HG03575 (cell line): Measurements from ENCODE around the gene MYOG.

ENCODE experiments used
- ATAC-seq: cut with Tn5 transposase; IDR thresholded peaks from one replicate; pipeline ENCODE4 v1.9.1; 2021; ENCODE audit not compliant: unreplicated experiment, insufficient number of reproducible peaks, low FRiP score; ENCODE audit errors: extremely low read depth

Gene MYOG

DNA sequence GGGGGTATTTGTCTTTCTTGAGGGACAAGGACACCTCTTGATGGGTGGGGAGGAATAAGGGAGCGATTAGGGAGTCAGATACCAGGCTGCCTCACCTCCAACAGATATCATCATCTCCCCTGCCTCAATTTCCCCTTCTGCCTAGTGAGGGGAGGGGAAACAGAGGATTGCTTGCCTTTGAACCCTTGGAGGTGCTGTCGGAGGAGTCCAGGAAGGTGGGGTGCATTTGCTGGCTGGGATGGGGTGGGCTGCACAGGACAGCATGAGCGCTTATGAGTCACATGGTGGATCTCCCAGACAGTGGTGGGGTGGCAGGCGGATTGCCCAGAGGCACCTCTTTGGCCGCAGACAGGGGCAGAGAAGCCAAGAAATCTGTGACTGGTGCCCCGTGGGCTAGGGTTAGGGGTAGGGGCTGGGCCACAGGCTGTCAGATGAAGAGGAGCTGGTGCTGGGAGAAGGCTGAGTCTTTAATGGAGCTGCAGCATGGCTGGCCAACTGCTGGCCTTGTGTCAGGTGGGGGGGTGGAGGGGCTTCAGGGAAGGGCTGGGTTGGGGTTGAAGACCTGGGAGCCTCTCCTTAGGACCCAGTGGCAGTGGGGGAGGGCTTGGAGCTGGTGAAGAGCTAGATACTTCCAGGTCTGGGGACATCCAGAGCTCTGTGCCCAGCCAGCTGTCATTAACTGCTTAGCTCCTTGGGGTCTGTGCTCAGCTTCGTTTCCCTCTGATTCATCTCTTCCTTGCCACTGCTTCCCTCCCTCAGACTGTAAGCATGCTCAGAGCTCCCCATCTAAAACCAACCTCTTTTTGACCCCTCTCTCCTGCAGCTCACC, 34.7 kb upstream of the MYOG start:
- no peak for ATAC-seq

DNA sequence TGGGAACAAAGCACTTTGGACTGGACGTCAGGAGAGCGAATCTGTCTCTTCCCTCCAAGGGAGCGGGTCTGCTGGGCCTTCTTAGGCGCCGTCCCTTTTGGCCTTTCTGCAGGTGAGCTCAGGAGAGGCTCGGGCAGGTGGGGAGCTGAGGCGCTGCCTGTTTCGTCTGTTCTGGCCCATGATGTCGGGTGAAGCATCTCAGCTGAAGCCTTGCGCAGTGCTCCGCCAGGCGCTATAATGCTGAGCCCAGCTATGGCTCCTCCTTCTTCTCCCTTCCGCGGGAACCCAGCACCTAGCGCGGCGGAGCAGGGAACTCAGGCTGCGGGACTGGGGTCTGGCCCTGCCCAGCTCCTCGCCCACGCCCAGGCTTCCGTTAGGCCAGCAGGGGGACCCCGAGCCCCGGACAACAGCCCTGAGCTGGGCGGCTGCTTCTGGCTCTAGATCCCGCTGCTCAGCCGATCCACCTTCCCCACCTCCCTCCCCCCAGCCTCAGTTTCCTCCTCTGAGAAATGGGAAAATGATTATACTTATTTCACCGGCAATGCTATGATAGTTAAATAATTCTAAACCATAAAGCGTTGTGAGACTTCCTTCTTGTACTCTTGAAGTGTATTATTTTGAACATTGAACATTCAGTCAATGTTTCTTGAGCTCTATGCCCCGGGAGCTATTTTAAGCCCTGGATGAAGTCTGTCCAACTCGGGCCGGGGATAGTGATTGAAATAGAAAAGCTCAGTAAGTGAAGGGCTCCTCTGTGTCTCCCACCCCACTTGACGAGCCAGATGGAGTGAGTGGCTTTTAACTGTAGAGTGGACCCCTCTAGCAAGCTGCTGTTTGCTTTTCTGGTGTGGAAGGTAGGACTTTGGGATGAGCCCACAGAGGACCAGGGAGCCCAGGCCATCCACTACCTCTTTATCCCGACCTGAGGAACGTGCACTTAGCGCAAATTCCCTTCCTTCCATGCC, 32.1 kb upstream of the MYOG start:
- ATAC-seq: no peak

DNA sequence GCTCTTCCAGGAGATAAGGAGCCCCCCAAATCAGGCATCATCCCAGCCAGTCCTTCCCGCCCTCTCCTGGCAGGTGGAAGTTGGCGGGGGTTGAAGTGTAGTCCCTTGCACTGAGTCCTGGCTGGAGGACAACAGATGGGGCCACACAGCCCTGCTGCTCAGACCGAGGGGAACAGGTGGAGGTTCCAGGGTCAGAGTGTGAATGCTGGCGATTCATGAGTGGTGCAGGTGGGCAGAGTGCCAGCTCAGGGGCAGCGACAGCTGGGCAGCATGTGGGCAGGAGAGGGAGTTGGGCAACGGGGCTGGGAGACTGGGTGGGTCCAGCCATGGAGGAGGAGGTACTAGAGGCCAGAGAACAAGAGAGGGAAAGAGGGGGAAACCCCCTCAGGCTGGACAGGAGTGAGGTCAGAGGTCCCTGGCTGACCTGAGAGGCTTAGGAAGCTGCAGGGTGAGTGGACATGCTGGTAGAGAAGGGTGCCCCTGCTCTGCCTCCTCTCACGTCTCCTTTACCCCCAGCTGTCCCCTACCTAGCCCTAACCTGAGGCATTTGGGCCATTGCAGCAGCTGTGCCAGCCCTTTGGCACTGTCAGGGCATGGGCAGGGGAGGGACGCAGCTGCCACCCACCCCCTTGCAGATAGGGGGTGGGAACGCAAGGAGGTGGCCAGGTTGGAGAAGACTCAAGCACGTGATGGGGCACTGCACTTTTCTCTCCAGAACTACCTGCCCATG, 30.4 kb upstream of the MYOG start:
- no peak for ATAC-seq

DNA sequence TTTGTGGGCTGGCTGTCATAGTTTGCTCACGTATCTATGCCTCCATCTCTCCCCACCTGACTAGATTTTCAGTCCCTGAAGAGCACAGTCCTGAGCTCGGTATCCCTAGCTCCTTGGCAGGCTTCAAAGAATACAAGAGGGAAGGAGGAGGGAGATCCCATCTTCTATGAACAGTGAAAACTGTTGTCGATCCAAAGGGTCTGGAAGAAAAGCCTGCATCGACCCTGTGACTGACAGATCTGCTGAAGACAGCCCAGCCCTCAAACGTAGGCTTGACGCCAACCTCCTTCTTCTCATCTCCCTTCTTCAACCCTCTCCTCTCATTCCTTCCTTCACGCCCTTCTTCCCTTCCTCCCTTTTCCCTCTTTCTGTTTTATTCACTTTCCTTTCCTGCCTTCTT, 28.4 kb upstream of the MYOG start:
- ATAC-seq: no peak

DNA sequence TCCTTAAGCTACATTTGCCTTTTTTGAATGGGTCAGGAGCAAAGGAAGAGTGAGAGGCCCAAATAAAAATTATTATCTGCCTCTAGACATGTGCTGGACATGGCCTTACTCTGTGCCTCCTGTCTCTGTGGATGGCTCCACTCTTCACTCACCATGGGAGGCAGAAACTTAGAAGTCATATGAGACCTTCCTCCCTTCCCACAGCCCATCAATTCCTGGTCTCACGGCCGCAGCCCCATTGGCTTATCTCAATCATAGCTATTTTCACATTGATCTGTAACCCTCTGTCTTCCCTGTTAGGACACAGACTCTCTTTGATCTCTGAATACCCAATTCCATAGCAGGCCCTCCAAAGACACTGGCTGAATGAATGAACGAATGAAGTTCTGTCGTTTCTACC, 27.5 kb upstream of the MYOG start:
- ATAC-seq: no peak

DNA sequence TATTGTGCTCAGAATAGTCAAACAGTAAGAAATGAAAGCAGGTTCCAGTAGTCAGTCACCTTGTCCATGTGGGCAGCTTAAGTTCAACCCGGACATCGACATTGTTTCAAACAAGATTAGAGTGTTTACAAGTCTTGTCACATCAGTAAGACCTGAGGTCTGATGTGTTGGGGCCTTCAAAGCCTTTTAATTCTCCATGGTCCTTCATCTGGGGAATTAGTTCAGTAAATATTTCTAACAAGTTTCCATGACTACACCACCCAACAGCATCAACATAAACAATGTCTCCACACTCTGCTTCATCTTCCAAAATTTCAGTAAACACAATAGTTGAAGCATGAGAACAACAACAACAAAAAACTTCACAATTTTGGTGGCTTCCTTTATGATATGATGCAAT, 26.7 kb upstream of the MYOG start:
- ATAC-seq: no peak

DNA sequence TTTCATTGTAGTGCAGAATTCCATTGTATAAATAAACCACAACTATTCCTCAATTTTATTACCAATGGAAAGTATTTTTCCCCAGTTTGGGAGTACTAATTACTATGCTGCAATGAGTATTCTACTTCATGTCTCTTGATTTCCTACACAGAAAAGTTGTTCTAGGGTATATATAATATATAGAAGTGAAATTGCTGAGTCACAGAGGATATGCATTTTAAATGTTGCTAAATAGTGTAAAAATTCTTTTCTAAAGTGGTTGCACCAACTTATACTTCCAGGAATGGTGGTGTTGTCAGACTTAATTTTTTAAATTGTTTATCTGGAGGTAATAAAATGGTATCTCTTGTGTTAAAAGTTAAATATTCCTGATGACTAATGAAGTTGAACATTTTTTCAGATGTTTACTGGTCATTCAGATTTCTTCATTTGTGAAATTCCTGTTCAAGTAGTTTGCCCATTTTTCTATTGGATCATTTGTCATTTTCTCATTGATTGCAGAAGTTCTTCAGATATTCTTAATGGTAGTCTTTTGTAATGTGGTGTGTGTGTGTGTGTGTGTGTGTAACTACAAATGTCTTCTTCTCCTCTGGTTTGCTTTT, 19.1 kb upstream of the MYOG start:
- no peak for ATAC-seq

DNA sequence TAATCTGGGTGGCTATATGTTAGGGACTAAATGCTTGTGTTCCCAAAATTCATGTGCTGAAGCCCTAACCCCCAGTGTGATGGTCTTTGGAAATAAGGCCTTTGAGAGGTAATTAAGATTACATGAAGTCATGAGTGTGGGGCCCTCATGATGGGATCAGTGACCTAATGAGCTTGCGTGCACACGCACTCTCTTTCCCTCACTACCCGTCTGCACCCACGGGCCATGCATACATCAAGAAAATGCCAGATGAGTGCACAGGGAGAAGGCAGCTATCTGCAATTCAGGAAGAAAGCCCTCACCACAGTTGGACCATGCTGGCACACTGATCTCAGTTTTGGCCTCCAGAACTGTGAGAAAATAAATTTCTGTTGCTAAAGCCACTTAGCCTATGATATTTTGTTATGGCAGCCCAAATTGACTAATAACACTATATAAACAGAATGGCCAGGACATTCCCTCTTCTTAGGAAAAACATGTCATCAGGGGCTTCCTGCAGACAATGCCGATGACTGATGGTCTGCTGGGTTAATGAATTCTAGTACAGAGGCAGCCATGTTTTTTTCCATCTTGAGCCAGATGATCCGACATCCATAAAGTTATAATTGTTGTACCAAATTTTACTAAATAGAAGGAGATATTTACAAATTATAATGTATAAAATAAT, 18.1 kb upstream of the MYOG start:
- no peak for ATAC-seq

DNA sequence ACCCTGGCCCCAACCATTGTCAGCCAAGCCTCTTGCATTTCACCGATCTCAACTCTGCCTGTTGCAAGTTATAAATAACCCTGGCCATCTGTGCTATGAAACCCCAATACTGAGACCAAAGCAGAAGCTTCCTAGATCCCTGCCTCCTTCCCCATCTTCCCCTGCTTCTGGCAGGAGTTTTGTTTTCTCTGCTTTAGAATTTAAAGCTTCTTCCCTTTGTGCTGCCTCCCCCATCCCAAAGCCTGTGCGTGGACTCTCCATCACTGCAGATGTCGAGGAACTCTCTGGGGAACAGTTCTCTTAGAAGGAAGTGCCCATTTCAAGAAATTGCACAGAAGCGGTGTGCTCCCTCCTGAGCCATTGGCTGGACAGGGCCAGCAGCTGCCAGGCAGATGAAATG, 17.4 kb upstream of the MYOG start:
- ATAC-seq: no peak

DNA sequence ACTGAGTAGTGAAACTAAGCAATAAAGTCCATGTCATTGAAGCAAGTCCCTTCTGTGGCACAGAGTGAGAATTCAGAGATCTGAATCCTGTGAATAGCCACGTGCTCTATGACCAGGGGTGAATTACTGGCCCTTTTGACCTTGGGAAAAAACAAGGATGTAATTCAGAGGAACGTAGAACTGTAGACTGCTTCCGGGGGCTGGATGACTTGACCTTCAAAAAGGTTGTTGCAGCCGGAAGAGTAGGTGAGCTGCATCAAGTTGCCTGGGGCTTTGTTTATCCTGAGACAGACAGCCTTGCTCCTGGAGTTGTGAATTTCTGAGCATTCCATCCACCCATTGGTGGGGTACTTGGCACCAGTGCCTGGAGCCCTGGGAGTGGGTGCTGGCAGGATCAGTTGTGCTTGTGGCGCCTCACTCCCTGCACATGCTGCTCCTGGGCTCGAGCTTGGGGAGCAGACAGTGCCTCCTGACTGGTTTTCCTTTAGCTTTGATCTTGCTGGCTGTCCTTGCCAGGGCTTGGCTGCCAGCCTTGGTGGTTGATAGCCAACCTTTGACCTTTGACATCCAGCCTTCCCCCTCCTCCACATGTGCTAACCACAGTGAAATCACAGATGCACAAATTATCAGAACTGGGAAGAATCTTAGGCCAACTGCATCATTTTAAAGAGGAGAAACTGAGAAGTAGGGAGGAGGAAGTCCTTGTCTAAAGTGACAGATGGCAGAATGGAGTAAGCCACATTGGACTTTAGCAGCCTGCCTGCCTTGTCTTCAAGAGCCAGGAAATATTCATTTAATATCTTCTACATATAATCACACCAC, 16.2 kb upstream of the MYOG start:
- ATAC-seq: no peak

DNA sequence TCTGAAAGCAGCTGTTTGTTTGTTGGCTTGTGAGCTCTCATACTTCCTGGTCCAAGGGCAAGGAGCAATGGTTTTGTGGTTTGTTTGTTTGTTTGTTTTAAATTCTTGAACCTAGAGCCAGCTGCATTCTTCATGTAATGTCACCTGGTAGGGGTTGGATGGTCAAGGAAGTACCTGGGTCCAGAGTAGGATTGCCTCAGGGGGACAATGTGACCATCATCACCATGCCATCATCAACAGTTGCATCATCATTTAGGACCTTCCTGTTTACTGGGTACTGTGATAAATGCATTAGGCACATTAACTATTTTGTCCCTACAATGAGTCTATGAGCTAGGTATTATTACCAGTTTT, 14.7 kb upstream of the MYOG start:
- no peak for ATAC-seq

DNA sequence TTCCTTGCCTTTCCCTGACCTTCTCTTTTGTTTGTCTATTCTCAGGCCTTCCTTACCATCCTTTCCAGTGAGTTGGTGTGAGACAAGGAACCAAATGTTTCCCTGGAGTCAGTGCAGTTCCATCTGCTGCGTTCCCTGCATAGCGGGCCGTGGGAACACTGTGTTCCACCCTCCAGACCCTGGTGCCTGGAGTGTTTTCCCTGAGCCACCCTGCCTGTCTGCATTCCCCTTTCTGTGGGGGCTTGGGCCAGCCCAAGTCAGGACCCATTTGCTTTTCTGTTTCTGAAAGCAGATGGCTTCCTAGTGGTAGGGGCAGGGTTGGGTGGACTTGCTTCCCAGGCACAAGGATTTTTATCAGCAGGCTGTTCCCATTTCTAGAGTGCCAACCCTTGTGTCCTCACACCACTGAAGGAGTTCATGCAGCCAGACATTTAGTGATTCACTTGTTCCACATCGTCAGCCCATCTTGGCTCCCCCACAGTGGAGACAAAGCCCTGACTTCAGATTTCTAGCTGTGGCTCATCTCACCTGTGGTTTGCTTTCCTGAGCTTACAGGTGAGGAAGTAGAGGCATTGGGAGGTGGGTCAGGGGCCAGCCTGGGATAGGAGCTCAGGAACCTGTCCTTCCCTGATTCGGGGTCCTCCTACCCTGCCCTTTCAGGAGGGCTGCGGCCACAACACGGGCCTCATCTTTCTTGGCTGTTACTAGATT, 14.1 kb upstream of the MYOG start:
- ATAC-seq: no peak

DNA sequence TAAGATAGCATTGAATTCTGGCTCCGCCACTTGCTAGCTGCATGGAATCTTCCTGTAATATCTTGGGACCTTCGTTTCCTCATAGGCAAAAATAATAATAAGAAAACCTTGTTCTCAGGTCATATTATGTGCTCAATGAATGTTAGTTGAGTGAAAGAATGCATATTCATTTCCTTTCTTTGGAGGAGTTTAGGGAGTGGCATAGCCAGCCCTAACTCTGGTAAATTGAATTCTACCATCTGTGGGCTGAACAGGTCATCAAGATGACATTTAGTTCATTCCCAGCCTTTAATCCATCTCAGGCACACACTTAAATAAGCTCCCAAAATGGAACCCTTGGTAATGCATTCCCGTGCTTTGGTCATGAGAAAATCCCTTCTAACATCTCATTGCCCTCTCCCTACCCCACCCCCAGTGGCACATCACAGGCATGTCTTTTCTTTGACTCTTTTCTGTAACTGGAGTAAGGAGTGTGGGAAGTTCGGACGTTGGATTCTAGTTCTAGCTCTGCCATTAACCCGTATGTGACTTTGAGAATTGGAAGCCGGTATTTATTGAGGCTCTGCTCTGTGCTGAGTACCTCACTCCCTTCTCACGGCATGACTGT, 13.2 kb upstream of the MYOG start:
- no peak for ATAC-seq

DNA sequence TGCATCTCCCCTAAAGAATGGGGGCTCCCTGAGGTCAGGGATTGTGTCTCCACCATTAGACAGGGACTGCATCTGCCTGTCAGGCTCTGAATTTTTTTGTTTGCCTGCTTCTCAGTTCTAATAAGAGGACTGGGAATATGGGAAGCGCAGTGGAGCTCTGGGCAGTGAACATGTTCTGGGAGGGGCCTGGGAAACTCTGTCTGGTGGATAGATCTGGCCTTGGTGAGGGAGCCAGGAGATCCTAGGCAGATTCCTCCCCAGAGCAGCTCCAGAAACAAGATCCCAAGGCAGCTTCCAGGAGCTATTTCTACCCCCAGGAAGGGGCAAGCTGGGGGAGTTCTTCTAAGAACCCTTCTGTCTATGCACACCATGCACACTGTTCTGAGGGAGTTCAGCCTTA, 12.6 kb upstream of the MYOG start:
- no peak for ATAC-seq

DNA sequence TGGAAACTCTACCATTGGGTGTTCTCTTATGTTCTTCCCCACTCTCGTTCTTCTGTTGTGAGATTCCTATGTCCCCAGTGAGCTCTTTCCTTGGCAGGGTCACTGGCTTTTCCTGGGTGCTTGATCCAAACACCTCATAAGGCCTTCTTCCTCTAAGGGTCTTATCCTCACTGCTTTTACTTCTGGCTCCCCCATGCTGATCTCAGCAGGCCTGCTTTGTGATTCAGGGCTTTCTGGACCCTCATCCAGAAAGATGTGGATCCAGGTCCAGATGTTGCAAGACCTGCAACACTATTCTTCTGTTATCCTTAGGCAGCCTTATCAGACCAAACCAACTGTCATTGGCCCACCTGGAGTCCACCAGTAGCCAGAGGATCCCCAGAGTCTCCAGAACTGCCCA, 11.2 kb upstream of the MYOG start:
- ATAC-seq: no peak

DNA sequence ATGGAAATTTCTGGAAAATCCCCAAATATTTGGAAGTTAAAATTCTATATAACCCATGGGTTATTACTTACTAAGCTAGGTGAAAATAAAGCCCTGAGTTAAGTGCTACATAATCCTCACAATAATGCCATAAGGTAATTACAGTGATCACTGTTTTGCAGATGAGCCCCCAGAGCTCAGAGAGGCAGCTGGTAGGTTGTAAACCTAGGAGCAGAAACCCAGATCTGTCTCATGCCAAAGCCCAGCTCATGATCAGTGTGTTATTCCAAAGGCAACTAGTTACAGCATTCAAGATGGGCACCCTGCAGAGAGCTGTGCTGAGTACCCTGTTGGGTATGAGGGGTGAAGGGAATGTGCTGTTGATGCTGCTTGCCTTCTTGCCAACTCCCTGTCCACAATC, 10.8 kb upstream of the MYOG start:
- no peak for ATAC-seq

DNA sequence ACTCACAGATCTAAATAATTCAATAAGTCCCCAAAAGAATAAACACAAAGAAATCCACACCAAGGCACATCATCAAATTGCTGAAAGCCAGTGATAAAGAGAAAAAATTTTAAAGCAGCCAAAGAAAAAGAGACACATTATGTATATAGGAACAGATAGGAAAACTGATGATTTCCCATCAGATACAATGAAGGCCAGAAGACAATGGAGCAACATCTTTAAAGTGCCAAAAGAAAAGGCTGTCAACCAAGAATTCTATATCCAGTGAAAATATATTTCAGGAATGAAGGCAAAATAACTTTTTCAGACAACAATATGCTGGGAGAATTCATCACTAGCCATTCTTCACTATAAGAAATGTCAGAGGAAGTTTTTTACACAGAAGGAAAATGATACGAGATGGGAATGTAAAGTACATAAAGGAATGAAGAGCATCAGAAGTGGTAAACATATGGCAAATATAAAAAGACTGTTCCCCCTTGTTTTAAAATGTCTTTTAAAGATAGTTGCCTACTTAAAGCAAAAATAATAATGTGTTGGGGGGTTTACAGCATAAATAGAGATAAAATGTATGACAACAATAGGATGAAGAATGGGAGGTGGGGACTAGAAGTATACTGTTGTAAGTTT, 9.4 kb upstream of the MYOG start:
- no peak for ATAC-seq
